Adrenal gland (tissue), 5 donors: ENCODE data around the gene GABRR2.

ENCODE experiments used
- POLR2A ChIP-seq, 2 donors: fragments of 450-650 bp; IDR thresholded peaks; one replicate each; pipeline ENCODE4 v1.6.1; 2017; ENCODE audit warnings: antibody characterized with exemption in 2 of 2, mild to moderate bottlenecking in 2 of 2, moderate library complexity in 1 of 2
- TF ChIP-seq, protein P1 (sequence below), 6 experiments: fragments of 450-650 bp in 4 of 6; fragments of 200-600 bp in 2 of 6; sonication (generic) in 1 of 6; IDR thresholded peaks; 1 replicate in 5 of 6; 2 replicates in 1 of 6; pipeline versions ENCODE4 v1.5.1 to v1.8.0; 2016 to 2021; ENCODE audit warnings: antibody characterized with exemption in 6 of 6, mild to moderate bottlenecking in 2 of 6, moderate library complexity in 1 of 6
- donor health status: DM: no; HTN: no; CAD: no.

DNA sequence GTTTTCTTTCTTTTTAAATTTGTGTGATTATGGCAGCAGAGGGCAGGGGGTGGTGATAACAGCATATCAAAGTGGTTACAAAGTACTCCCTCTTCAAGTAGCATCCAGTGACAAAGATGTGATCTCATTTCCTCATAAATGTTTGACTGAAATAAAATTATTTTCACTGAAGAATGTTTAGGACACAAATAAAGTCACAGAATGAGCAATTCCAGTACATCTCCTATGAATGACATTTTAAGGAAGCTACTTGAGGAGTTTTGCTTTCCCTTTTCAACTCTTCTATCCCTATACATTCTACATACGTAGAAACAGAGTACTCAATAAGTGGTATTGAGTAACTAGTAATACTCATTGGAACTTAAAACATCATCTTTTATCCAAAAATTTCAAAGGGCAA lies 13.9 kb upstream of the GABRR2 start:
- TF ChIP-seq, protein P1, sequence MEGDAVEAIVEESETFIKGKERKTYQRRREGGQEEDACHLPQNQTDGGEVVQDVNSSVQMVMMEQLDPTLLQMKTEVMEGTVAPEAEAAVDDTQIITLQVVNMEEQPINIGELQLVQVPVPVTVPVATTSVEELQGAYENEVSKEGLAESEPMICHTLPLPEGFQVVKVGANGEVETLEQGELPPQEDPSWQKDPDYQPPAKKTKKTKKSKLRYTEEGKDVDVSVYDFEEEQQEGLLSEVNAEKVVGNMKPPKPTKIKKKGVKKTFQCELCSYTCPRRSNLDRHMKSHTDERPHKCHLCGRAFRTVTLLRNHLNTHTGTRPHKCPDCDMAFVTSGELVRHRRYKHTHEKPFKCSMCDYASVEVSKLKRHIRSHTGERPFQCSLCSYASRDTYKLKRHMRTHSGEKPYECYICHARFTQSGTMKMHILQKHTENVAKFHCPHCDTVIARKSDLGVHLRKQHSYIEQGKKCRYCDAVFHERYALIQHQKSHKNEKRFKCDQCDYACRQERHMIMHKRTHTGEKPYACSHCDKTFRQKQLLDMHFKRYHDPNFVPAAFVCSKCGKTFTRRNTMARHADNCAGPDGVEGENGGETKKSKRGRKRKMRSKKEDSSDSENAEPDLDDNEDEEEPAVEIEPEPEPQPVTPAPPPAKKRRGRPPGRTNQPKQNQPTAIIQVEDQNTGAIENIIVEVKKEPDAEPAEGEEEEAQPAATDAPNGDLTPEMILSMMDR (IDR thresholded peaks at IDR 0.05): no peak
- TF ChIP-seq POLR2A (IDR thresholded peaks at IDR 0.05): no peak
